ENCODE measurements around the gene TTC24.

Gene TTC24

GRCh38 chr1:156612666-156613065 lies 33.1 kb downstream of the TTC24 start:
- TF ChIP-seq ZFX (IDR thresholded peaks at IDR 0.05; ENCODE audit: borderline replicate concordance), result no peak
- no peak for TF ChIP-seq CTCF (IDR thresholded peaks at IDR 0.05)
- peak overlapping the region; percentile 81 for H3K27ac ChIP-seq

- peak overlapping the region; percentile 100 for H3K27ac ChIP-seq
- TF ChIP-seq CTCF (IDR thresholded peaks at IDR 0.05) (no peak), ZFX (IDR thresholded peaks at IDR 0.05; ENCODE audit: borderline replicate concordance) (no peak)
Measured at GRCh38 chr1:156615946-156616345, 36.4 kb downstream of the TTC24 start.

GRCh38 chr1:156616463-156616862 lies 36.9 kb downstream of the TTC24 start:
- peak overlapping the region; percentile 100 for H3K27ac ChIP-seq
- TF ChIP-seq CTCF (IDR thresholded peaks at IDR 0.05) (peak; percentile 24; the same call in 1 of the 2 replicates), ZFX (IDR thresholded peaks at IDR 0.05; ENCODE audit: borderline replicate concordance) (no peak)

GRCh38 chr1:156618853-156619581 lies 39.5 kb downstream of the TTC24 start, which contains the start of gene HAPLN2:
Gene HAPLN2, plus strand, starts transcription at chr1:156619415. Its CDS starts 4,076 bp downstream, at chr1:156623491.
- peak within 1 kb of the TSS; percentile 100 for H3K27ac ChIP-seq
- TF ChIP-seq CTCF (IDR thresholded peaks at IDR 0.05) (peak; percentile 82), ZFX (IDR thresholded peaks at IDR 0.05; ENCODE audit: borderline replicate concordance) (no peak)

GRCh38 chr1:156619582-156619955 lies 40.0 kb downstream of the TTC24 start:
- TF ChIP-seq CTCF (IDR thresholded peaks at IDR 0.05), result peak; percentile 50
- TF ChIP-seq ZFX (IDR thresholded peaks at IDR 0.05; ENCODE audit: borderline replicate concordance), result no peak
- peak overlapping the region; percentile 16; the same call in 1 of the 2 replicates for H3K27ac ChIP-seq

GRCh38 chr1:156622581-156623297 lies 43.2 kb downstream of the TTC24 start:
- no peak for TF ChIP-seq ZFX (IDR thresholded peaks at IDR 0.05; ENCODE audit: borderline replicate concordance)
- no peak for TF ChIP-seq CTCF (IDR thresholded peaks at IDR 0.05)
- peak overlapping the region; percentile 60 for H3K27ac ChIP-seq
